Adrenal gland (tissue), 5 donors: ENCODE results near the gene PKMYT1.

ENCODE experiments used
- POLR2A ChIP-seq, 2 donors: fragments of 450-650 bp; IDR thresholded peaks; one replicate each; pipeline ENCODE4 v1.6.1; 2017; ENCODE audit warnings: antibody characterized with exemption in 2 of 2, mild to moderate bottlenecking in 2 of 2, moderate library complexity in 1 of 2
- TF ChIP-seq, protein P1 (sequence below), 6 experiments: fragments of 450-650 bp in 4 of 6; fragments of 200-600 bp in 2 of 6; sonication (generic) in 1 of 6; IDR thresholded peaks; 1 replicate in 5 of 6; 2 replicates in 1 of 6; pipeline versions ENCODE4 v1.5.1 to v1.8.0; 2016 to 2021; ENCODE audit warnings: antibody characterized with exemption in 6 of 6, mild to moderate bottlenecking in 2 of 6, moderate library complexity in 1 of 6
- donor health status: DM: no; HTN: no; CAD: no.

DNA sequence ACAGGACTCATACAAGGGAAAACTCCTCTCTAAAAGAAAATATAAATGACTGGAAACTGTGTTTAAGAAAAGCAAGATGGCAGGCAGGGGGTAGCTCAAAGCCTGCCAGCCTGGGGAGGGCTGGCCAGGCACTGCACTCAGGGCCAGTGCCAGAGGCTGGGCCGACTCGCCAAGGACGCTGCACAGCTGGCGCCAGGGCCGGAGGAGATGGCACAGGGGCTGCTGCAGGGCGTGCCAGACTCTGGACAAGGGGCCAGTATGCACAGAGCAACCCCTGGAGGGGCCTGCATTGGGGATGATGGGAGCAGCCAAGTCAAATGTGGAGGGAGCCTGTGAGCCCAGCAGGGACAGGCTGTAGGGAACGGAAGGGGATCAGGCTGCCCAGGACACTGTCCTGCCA is 4.0 kb downstream of the PKMYT1 start:
- TF ChIP-seq, protein P1, sequence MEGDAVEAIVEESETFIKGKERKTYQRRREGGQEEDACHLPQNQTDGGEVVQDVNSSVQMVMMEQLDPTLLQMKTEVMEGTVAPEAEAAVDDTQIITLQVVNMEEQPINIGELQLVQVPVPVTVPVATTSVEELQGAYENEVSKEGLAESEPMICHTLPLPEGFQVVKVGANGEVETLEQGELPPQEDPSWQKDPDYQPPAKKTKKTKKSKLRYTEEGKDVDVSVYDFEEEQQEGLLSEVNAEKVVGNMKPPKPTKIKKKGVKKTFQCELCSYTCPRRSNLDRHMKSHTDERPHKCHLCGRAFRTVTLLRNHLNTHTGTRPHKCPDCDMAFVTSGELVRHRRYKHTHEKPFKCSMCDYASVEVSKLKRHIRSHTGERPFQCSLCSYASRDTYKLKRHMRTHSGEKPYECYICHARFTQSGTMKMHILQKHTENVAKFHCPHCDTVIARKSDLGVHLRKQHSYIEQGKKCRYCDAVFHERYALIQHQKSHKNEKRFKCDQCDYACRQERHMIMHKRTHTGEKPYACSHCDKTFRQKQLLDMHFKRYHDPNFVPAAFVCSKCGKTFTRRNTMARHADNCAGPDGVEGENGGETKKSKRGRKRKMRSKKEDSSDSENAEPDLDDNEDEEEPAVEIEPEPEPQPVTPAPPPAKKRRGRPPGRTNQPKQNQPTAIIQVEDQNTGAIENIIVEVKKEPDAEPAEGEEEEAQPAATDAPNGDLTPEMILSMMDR (IDR thresholded peaks at IDR 0.05): no peak
- TF ChIP-seq POLR2A (IDR thresholded peaks at IDR 0.05): no peak
